HepG2 (cell line): Measurements from ENCODE around the gene ZBTB21. TPM values are rescaled to one million over a fixed set of nuclear protein-coding genes. Genes with fewer than 3 reads are reported as not detected.

Experiments
- BCL6 ChIP-seq: IDR thresholded peaks from 2 replicates; pipeline ENCODE4 v1.6.1; 2016; ENCODE audit warnings: missing genetic modification reagents, missing compliant biosample characterization
- ELF3 ChIP-seq: IDR thresholded peaks from 2 replicates; pipeline ENCODE4 v1.6.1; 2016; ENCODE audit warnings: missing genetic modification reagents, missing compliant biosample characterization
- HES4 ChIP-seq: sonication (generic); formaldehyde crosslinking; IDR thresholded peaks from 2 replicates; pipeline ENCODE4 v1.9.0; 2021; ENCODE audit warnings: mild to moderate bottlenecking, missing genetic modification reagents, borderline replicate concordance
- HMG20B ChIP-seq: conservative IDR thresholded peaks from 2 replicates; pipeline ENCODE4 v1.6.1; 2016; ENCODE audit warnings: missing genetic modification reagents, missing compliant biosample characterization
- HMGA1 ChIP-seq: sonication (generic); formaldehyde crosslinking; conservative IDR thresholded peaks from 2 replicates; pipeline ENCODE4 v1.4.0; 2020; ENCODE audit warnings: missing genetic modification reagents
- JDP2 ChIP-seq: sonication (generic); formaldehyde crosslinking; IDR thresholded peaks from 2 replicates; pipeline ENCODE4 v1.8.1; 2022; ENCODE audit warnings: missing genetic modification reagents, borderline replicate concordance
- KDM4B ChIP-seq: sonication (generic); formaldehyde crosslinking; IDR thresholded peaks from 2 replicates; pipeline ENCODE4 v1.4.0; 2020; ENCODE audit warnings: missing genetic modification reagents
- MATR3 ChIP-seq: sonication (generic); formaldehyde crosslinking; IDR thresholded peaks from 2 replicates; pipeline ENCODE4 v1.4.0; 2020; ENCODE audit warnings: missing genetic modification reagents
- MED1 ChIP-seq: sonication (generic); formaldehyde crosslinking; IDR thresholded peaks from 2 replicates; pipeline ENCODE4 v1.4.0; 2020; ENCODE audit warnings: missing genetic modification reagents
- MXI1 ChIP-seq: IDR thresholded peaks from 3 replicates; pipeline ENCODE4 v1.6.1; 2012; ENCODE audit warnings: low read depth, low read length, inconsistent platforms, borderline replicate concordance
- MYNN ChIP-seq: sonication (generic); formaldehyde crosslinking; IDR thresholded peaks from 2 replicates; pipeline ENCODE4 v1.4.0; 2020; ENCODE audit warnings: mild to moderate bottlenecking, low read depth, missing genetic modification reagents
- ONECUT2 ChIP-seq: sonication (generic); formaldehyde crosslinking; IDR thresholded peaks from 2 replicates; pipeline ENCODE4 v1.4.0; 2020; ENCODE audit warnings: missing genetic modification reagents
- SP5 ChIP-seq: IDR thresholded peaks from 2 replicates; pipeline ENCODE4 v1.6.1; 2016; ENCODE audit warnings: low read depth, borderline replicate concordance
- ZFP36L2 ChIP-seq: sonication (generic); formaldehyde crosslinking; IDR thresholded peaks from 2 replicates; pipeline ENCODE4 v1.4.0; 2020; ENCODE audit warnings: missing genetic modification reagents
- ZGPAT ChIP-seq: IDR thresholded peaks from 2 replicates; pipeline ENCODE4 v1.6.1; 2016; ENCODE audit warnings: mild to moderate bottlenecking
- ZNF44 ChIP-seq: sonication (generic); formaldehyde crosslinking; IDR thresholded peaks from 2 replicates; pipeline ENCODE4 v1.5.1; 2020; ENCODE audit warnings: mild to moderate bottlenecking, missing genetic modification reagents
- ZNF501 ChIP-seq: sonication (generic); formaldehyde crosslinking; IDR thresholded peaks from 2 replicates; pipeline ENCODE4 v1.5.1; 2020; ENCODE audit warnings: mild to moderate bottlenecking, moderate library complexity, missing genetic modification reagents
- ZNF567 ChIP-seq: sonication (generic); formaldehyde crosslinking; IDR thresholded peaks from 2 replicates; pipeline ENCODE4 v1.8.1; 2023; ENCODE audit warnings: mild to moderate bottlenecking, missing genetic modification reagents, borderline replicate concordance
- ZNF607 ChIP-seq: sonication (generic); formaldehyde crosslinking; IDR thresholded peaks from 2 replicates; pipeline ENCODE4 v1.5.1; 2020; ENCODE audit warnings: missing genetic modification reagents, mild to moderate bottlenecking, borderline replicate concordance
- ZNF737 ChIP-seq: sonication (generic); formaldehyde crosslinking; IDR thresholded peaks from 2 replicates; pipeline ENCODE4 v1.5.0; 2020; ENCODE audit warnings: missing genetic modification reagents, mild to moderate bottlenecking, borderline replicate concordance
- polyA plus RNA-seq, 8 experiments: library from polyadenylated mRNA; depleted of rRNA in 3 of 8; stranded (reverse) in 7 of 8; unstranded in 1 of 8; fragments of >200 nt; fragmentation: Illumina TruSeq in 4 of 8; extraction: Trizol in 4 of 8; gene quantifications; 2 replicates each; pipeline versions ENCODE4 v1.2.1 to v1.2.3, GENCODE V29; 2011 to 2016; ENCODE audit warnings: low read depth in 4 of 8, missing spikeins in 1 of 8, mixed read lengths in 1 of 8; ENCODE audit not compliant: insufficient read depth in 1 of 8
- total RNA-seq, 5 experiments: library from RNA; depleted of rRNA; stranded (reverse); fragments of >200 nt; fragmentation: Illumina TruSeq; extraction: Trizol; gene quantifications; 2 replicates each; pipeline ENCODE4 v1.2.3, GENCODE V29; 2016; ENCODE audit warnings: low read depth in 1 of 5
- TF ChIP-seq, protein P1 (sequence below): sonication (generic); formaldehyde crosslinking; conservative IDR thresholded peaks from 2 replicates; pipeline ENCODE4 v1.4.0; 2020; ENCODE audit warnings: mild to moderate bottlenecking, missing genetic modification reagents, moderate library complexity
- TF ChIP-seq, protein P2 (sequence below): sonication (generic); formaldehyde crosslinking; conservative IDR thresholded peaks from 2 replicates; pipeline ENCODE4 v1.8.0; 2022; ENCODE audit warnings: low read depth, missing genetic modification reagents
- TF ChIP-seq, protein P3 (sequence below): conservative IDR thresholded peaks from 2 replicates; pipeline ENCODE4 v1.6.1; 2018; ENCODE audit warnings: missing genetic modification reagents

ZBTB21 gene
- total and polyA plus RNA-seq, 2 of the 13 experiments (the other 11 are each of a cell fraction or from before 2014, with no cell fraction given) = 4.5 to 6.1 TPM

GRCh38 chr21:41973861-41974751 lies 36.1 kb downstream of the ZBTB21 start (continued):
- TF ChIP-seq ZGPAT (CRISPR knock-in tag) (0 out of 2 replicates have a peak, but pooled peaks have one; percentile 19), ZNF567 (CRISPR knock-in tag) (no peak), ZNF44 (CRISPR knock-in tag) (0 out of 2 replicates have a peak, but pooled peaks have one; percentile 24), HMG20B (CRISPR knock-in tag) (no peak), ONECUT2 (no peak), MYNN (CRISPR knock-in tag) (no peak), MATR3 (CRISPR knock-in tag) (no peak), SP5 (CRISPR knock-in tag) (no peak), BCL6 (0 out of 2 replicates have a peak, but pooled peaks have one; percentile 7), HMGA1 (CRISPR knock-in tag) (no peak), ZNF607 (CRISPR knock-in tag) (no peak), KDM4B (CRISPR knock-in tag) (no peak), ZFP36L2 (CRISPR knock-in tag) (no peak), ZNF501 (CRISPR knock-in tag) (no peak), MXI1 (no peak), MED1 (no peak), ZNF737 (CRISPR knock-in tag) (no peak), ELF3 (CRISPR knock-in tag) (peak; percentile 47; the same call in 1 of the 2 replicates), JDP2 (no peak), HES4 (no peak)
- TF ChIP-seq, protein P1, sequence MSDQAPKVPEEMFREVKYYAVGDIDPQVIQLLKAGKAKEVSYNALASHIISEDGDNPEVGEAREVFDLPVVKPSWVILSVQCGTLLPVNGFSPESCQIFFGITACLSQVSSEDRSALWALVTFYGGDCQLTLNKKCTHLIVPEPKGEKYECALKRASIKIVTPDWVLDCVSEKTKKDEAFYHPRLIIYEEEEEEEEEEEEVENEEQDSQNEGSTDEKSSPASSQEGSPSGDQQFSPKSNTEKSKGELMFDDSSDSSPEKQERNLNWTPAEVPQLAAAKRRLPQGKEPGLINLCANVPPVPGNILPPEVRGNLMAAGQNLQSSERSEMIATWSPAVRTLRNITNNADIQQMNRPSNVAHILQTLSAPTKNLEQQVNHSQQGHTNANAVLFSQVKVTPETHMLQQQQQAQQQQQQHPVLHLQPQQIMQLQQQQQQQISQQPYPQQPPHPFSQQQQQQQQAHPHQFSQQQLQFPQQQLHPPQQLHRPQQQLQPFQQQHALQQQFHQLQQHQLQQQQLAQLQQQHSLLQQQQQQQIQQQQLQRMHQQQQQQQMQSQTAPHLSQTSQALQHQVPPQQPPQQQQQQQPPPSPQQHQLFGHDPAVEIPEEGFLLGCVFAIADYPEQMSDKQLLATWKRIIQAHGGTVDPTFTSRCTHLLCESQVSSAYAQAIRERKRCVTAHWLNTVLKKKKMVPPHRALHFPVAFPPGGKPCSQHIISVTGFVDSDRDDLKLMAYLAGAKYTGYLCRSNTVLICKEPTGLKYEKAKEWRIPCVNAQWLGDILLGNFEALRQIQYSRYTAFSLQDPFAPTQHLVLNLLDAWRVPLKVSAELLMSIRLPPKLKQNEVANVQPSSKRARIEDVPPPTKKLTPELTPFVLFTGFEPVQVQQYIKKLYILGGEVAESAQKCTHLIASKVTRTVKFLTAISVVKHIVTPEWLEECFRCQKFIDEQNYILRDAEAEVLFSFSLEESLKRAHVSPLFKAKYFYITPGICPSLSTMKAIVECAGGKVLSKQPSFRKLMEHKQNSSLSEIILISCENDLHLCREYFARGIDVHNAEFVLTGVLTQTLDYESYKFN (CRISPR knock-in tag) = peak; percentile 29; the same call in 1 of the 2 replicates
- TF ChIP-seq, protein P2, sequence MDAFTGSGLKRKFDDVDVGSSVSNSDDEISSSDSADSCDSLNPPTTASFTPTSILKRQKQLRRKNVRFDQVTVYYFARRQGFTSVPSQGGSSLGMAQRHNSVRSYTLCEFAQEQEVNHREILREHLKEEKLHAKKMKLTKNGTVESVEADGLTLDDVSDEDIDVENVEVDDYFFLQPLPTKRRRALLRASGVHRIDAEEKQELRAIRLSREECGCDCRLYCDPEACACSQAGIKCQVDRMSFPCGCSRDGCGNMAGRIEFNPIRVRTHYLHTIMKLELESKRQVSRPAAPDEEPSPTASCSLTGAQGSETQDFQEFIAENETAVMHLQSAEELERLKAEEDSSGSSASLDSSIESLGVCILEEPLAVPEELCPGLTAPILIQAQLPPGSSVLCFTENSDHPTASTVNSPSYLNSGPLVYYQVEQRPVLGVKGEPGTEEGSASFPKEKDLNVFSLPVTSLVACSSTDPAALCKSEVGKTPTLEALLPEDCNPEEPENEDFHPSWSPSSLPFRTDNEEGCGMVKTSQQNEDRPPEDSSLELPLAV (CRISPR knock-in tag) = no peak
- TF ChIP-seq, protein P3, sequence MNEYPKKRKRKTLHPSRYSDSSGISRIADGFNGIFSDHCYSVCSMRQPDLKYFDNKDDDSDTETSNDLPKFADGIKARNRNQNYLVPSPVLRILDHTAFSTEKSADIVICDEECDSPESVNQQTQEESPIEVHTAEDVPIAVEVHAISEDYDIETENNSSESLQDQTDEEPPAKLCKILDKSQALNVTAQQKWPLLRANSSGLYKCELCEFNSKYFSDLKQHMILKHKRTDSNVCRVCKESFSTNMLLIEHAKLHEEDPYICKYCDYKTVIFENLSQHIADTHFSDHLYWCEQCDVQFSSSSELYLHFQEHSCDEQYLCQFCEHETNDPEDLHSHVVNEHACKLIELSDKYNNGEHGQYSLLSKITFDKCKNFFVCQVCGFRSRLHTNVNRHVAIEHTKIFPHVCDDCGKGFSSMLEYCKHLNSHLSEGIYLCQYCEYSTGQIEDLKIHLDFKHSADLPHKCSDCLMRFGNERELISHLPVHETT (CRISPR knock-in tag) = no peak
